IgD-negative memory B cell (primary cell): ENCODE measurements around the gene HCFC2. TPM values are rescaled to one million over a fixed set of nuclear protein-coding genes. Genes with fewer than 3 reads are reported as not detected.
"Not testable (repeated sequence)": the region's sequence is repeated elsewhere in the genome, so short reads cannot be mapped to it uniquely, and the experiment has no call there.

Source experiments
- H3K27ac Mint-ChIP-seq, 3 donors: one replicate each; pipeline ENCODE4 v1.8.0; 2020 to 2022; ENCODE audit warnings: mild to moderate bottlenecking in 3 of 3, mixed read lengths in 3 of 3, moderate library complexity in 1 of 3
- H3K27me3 Mint-ChIP-seq: one replicate; pipeline ENCODE4 v1.8.0; 2021; ENCODE audit warnings: mixed read lengths
- H3K36me3 Mint-ChIP-seq: one replicate; pipeline ENCODE4 v1.8.0; 2020; ENCODE audit warnings: mild to moderate bottlenecking, mixed read lengths
- H3K4me1 Mint-ChIP-seq, 3 donors: one replicate each; pipeline ENCODE4 v1.8.0; 2020 to 2022; ENCODE audit warnings: mixed read lengths in 3 of 3, mild to moderate bottlenecking in 1 of 3
- H3K4me3 Mint-ChIP-seq, 4 donors: one replicate each; pipeline ENCODE4 v1.8.0; 2020 to 2022; ENCODE audit warnings: mild to moderate bottlenecking in 4 of 4, mixed read lengths in 4 of 4, moderate library complexity in 3 of 4
- H3K9me3 Mint-ChIP-seq, 3 donors: one replicate each; pipeline ENCODE4 v1.8.0; 2020 to 2021; ENCODE audit warnings: mixed read lengths in 3 of 3, mild to moderate bottlenecking in 1 of 3
- polyA plus RNA-seq: library from polyadenylated mRNA; unstranded; fragments of 300-500 nt; fragmentation: Illumina TruSeq; gene quantifications from one replicate; pipeline ENCODE4 v1.2.3, GENCODE V29; 2021

The HCFC2 gene
- polyA plus RNA-seq = 7.4 TPM

- H3K36me3 Mint-ChIP-seq = peaks cover 2% of the 10 kb centered on the region
Observed at GRCh38 chr12:104064031-104064841, at the start of gene HCFC2. Gene HCFC2 (plus strand): TSS chr12:104064531. CDS start chr12:104064561, 30 bp downstream.

GRCh38 chr12:104021862-104022261, 42.5 kb upstream of the HCFC2 start:
- H3K9me3 Mint-ChIP-seq, H3K27ac Mint-ChIP-seq, H3K36me3 Mint-ChIP-seq, H3K4me1 Mint-ChIP-seq, H3K4me3 Mint-ChIP-seq: not testable (repeated sequence)
- H3K27me3 Mint-ChIP-seq = peaks cover 23% of the 10 kb centered on the region

More at GRCh38 chr12:104064031-104064841, at the start of gene HCFC2:
- Mint-ChIP-seq H3K4me3 (peak within 1 kb of the TSS; percentile 93 to 97 (median 94)), H3K27me3 (peaks cover 2% of the 10 kb centered on the region), H3K4me1 (peaks cover 12 to 15% (median 15%) of the 10 kb centered on the region in 3 donors), H3K9me3 (no peaks in the 10 kb centered on the region), H3K27ac (peak within 1 kb of the TSS; percentile 91 to 94 (median 91))

GRCh38 chr12:104022786-104023185, 41.5 kb upstream of the HCFC2 start:
- H3K27me3 Mint-ChIP-seq = peaks cover 23% of the 10 kb centered on the region
- peaks cover 1% of the 10 kb centered on the region for H3K36me3 Mint-ChIP-seq
- H3K4me1 Mint-ChIP-seq = peaks cover 0 to 2% (median 0%) of the 10 kb centered on the region in 3 donors
- H3K27ac Mint-ChIP-seq = peak overlapping the region in 1 of 3 donors; percentile 17
- H3K4me3 Mint-ChIP-seq = peak overlapping the region in 1 of 4 donors; percentile 49
- peaks cover 3 to 4% (median 4%) of the 10 kb centered on the region in 3 donors for H3K9me3 Mint-ChIP-seq

GRCh38 chr12:104023710-104024109, 40.6 kb upstream of the HCFC2 start:
- peaks cover 0 to 2% (median 0%) of the 10 kb centered on the region in 3 donors for H3K4me1 Mint-ChIP-seq
- no peak overlapping the region for H3K4me3 Mint-ChIP-seq
- H3K36me3 Mint-ChIP-seq = peaks cover 1% of the 10 kb centered on the region
- peaks cover 3 to 4% (median 4%) of the 10 kb centered on the region in 3 donors for H3K9me3 Mint-ChIP-seq
- H3K27ac Mint-ChIP-seq = no peak overlapping the region
- H3K27me3 Mint-ChIP-seq = peaks cover 23% of the 10 kb centered on the region

GRCh38 chr12:104024348-104024747, 40.0 kb upstream of the HCFC2 start:
- H3K27me3 Mint-ChIP-seq = peaks cover 23% of the 10 kb centered on the region
- H3K4me1 Mint-ChIP-seq = peaks cover 0 to 2% (median 0%) of the 10 kb centered on the region in 3 donors
- H3K36me3 Mint-ChIP-seq = peaks cover 1% of the 10 kb centered on the region

GRCh38 chr12:104025771-104026170, 38.6 kb upstream of the HCFC2 start:
- Mint-ChIP-seq H3K4me1 (peaks cover 0 to 2% (median 0%) of the 10 kb centered on the region in 3 donors), H3K4me3 (no peak overlapping the region), H3K27me3 (peaks cover 16% of the 10 kb centered on the region), H3K9me3 (peaks cover 2 to 4% (median 3%) of the 10 kb centered on the region in 3 donors), H3K27ac (no peak overlapping the region), H3K36me3 (peaks cover 1% of the 10 kb centered on the region)

More at GRCh38 chr12:104024348-104024747, 40.0 kb upstream of the HCFC2 start:
- H3K4me3 Mint-ChIP-seq = no peak overlapping the region
- H3K27ac Mint-ChIP-seq = no peak overlapping the region
- peaks cover 3 to 4% (median 4%) of the 10 kb centered on the region in 3 donors for H3K9me3 Mint-ChIP-seq

- Mint-ChIP-seq H3K27ac (no peak overlapping the region), H3K9me3 (peaks cover 2 to 4% (median 3%) of the 10 kb centered on the region in 3 donors), H3K4me3 (no peak overlapping the region), H3K4me1 (no peaks in the 10 kb centered on the region), H3K36me3 (peaks cover 1% of the 10 kb centered on the region), H3K27me3 (peaks cover 11% of the 10 kb centered on the region)
Observed at GRCh38 chr12:104026841-104027599, 37.3 kb upstream of the HCFC2 start.

- not testable (repeated sequence) for H3K9me3 Mint-ChIP-seq, H3K27ac Mint-ChIP-seq, H3K4me3 Mint-ChIP-seq, H3K36me3 Mint-ChIP-seq, H3K4me1 Mint-ChIP-seq
- peaks cover 16% of the 10 kb centered on the region for H3K27me3 Mint-ChIP-seq
Observed at GRCh38 chr12:104030596-104030995, 33.7 kb upstream of the HCFC2 start.

GRCh38 chr12:104036143-104036542, 28.2 kb upstream of the HCFC2 start:
- not testable (repeated sequence) for H3K36me3 Mint-ChIP-seq, H3K4me3 Mint-ChIP-seq, H3K27me3 Mint-ChIP-seq, H3K27ac Mint-ChIP-seq, H3K9me3 Mint-ChIP-seq, H3K4me1 Mint-ChIP-seq

- not testable (repeated sequence) for H3K36me3 Mint-ChIP-seq, H3K27me3 Mint-ChIP-seq, H3K4me3 Mint-ChIP-seq, H3K4me1 Mint-ChIP-seq, H3K27ac Mint-ChIP-seq, H3K9me3 Mint-ChIP-seq
Observed at GRCh38 chr12:104039769-104040168, 24.6 kb upstream of the HCFC2 start.

GRCh38 chr12:104042580-104042979, 21.8 kb upstream of the HCFC2 start:
- Mint-ChIP-seq H3K27me3 (no peaks in the 10 kb centered on the region), H3K4me3 (no peak overlapping the region), H3K9me3 (peaks cover 0 to 3% (median 0%) of the 10 kb centered on the region in 3 donors), H3K4me1 (no peaks in the 10 kb centered on the region), H3K27ac (no peak overlapping the region), H3K36me3 (no peaks in the 10 kb centered on the region)

- Mint-ChIP-seq H3K27ac (no peak overlapping the region), H3K4me3 (no peak overlapping the region)
Observed at GRCh38 chr12:104044158-104044557, 20.2 kb upstream of the HCFC2 start.

GRCh38 chr12:104046306-104046705, 18.0 kb upstream of the HCFC2 start:
- Mint-ChIP-seq H3K27me3 (peaks cover 13% of the 10 kb centered on the region), H3K36me3 (no peaks in the 10 kb centered on the region), H3K9me3 (no peaks in the 10 kb centered on the region), H3K4me1 (peaks cover 0 to 8% (median 1%) of the 10 kb centered on the region in 3 donors), H3K4me3 (no peak overlapping the region), H3K27ac (no peak overlapping the region)

More at GRCh38 chr12:104044158-104044557, 20.2 kb upstream of the HCFC2 start:
- Mint-ChIP-seq H3K27me3 (peaks cover under 1% of the 10 kb centered on the region), H3K36me3 (no peaks in the 10 kb centered on the region), H3K9me3 (no peaks in the 10 kb centered on the region), H3K4me1 (peaks cover 0 to 1% (median 0%) of the 10 kb centered on the region in 3 donors)

GRCh38 chr12:104048162-104048561, 16.2 kb upstream of the HCFC2 start:
- peaks cover 0 to 8% (median 1%) of the 10 kb centered on the region in 3 donors for H3K4me1 Mint-ChIP-seq
- no peaks in the 10 kb centered on the region for H3K9me3 Mint-ChIP-seq
- no peak overlapping the region for H3K27ac Mint-ChIP-seq
- H3K4me3 Mint-ChIP-seq = no peak overlapping the region
- H3K27me3 Mint-ChIP-seq = peaks cover 19% of the 10 kb centered on the region
- H3K36me3 Mint-ChIP-seq = no peaks in the 10 kb centered on the region

- Mint-ChIP-seq H3K27me3 (peaks cover 19% of the 10 kb centered on the region), H3K9me3 (no peaks in the 10 kb centered on the region), H3K36me3 (no peaks in the 10 kb centered on the region), H3K4me1 (peaks cover 0 to 8% (median 1%) of the 10 kb centered on the region in 3 donors), H3K27ac (no peak overlapping the region), H3K4me3 (no peak overlapping the region)
Observed at GRCh38 chr12:104048811-104049210, 15.5 kb upstream of the HCFC2 start.
